GM18861 (cell line): ENCODE results near the gene LZTFL1.
"Not testable (repeated sequence)": the region's sequence is repeated elsewhere in the genome, so short reads cannot be mapped to it uniquely, and the experiment has no call there.

Source experiments
- ATAC-seq: cut with Tn5 transposase; IDR thresholded peaks from one replicate; pipeline ENCODE4 v1.9.1; 2021; ENCODE audit not compliant: unreplicated experiment

Gene LZTFL1

DNA sequence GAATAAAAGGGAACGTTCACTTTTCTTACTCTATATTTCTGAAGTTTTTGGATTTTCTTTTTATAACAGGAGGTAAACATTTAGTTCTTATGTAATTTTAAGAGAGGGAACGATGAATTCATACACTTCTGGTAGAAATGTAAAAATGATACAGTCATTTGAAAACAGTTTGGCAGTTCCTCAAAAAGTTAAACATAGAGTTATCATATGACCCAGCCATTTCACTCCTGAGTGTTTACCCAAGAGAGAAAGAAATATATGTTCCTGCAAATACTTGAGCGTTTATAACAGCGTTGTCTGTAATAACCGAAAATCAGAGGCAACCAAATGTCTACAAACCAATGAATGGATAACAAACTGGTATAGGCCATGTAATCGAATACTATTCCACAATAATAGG lies 23.6 kb upstream of the LZTFL1 start:
- no peak for ATAC-seq

DNA sequence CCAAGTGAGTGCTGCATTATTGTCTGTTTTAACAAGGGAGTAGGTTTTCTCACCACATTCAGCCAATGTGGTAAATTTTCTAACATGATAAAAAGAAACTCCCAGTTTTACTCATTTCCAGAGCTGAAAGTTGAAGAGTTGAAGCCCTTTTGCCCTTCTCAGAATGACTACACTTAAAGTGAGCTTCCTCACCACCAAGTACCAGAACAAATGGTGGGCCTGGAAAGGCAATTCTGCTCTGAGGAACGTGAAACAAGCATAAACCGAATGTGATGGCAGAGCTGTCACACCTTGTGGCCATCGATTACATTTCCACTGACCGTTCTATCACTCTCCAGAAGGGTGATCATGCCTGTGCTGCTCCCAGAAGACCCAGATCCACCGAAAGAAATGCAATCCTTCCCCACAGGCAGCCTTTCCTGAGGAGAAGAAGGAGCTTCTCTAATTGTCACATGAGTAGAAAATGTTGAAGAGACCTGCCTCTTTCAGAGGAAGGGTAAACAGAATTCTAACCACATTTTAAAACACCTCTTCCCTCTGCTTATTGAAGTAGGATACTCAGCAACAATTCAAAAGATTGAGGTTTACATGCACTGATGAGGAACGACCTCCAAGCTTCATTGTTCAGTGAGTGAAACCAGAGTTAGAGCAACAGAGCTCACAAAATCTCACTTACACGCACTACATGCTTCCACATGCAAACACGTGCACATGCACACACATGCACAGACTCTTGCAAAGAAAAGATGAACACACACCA lies 23.0 kb upstream of the LZTFL1 start:
- ATAC-seq: peak; percentile 68

DNA sequence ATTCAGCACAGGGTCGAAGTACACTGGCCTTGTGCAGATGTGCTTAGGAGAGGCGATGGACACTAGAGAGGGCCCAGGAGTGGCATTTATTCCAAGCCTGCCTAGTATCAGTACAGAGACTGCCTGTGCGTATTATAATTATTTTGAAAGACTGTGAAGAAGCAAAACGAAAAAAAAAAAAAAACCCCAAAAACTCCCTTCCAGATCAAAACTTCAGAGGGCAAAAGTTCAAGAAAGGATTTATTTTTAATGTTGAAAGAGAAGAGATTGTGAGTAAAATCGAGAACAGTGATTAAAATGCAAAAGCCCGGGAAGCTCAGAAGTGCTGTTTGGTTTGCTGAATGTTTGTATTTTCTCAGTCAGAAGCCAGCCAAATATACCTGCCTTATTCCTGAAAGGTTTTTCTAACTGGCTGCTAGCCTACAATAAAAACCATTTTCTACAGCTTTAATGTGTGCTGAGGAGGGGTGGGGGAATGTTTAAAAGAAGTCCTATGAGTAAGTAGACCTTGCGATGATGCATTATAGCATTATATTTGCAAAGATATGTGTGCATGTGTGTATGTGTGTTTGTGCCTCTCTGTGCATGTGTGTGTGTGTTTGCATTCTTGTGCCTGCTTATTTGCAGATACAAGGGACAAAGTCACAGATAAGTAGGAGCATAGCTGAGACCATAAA lies 19.3 kb upstream of the LZTFL1 start:
- ATAC-seq: no peak

DNA sequence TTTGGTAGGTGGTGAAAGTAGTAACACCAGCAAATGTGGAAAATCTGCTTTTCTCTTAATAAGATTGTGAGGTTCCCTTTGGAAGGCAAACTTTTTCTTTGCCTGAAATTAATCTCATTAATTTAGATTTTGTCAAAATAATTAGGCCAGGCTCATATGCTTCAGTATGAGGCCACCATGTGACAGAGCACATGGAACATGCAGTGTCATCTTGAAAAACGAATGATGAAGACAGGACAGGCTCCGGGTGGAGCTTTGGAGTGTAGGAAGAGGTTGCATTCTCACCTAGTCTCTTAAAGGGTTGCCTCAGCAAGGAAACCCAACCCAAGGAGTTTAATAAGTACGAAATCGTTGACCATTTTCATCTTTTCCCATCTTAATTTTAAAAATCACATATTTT lies 18.6 kb upstream of the LZTFL1 start:
- ATAC-seq: no peak

DNA sequence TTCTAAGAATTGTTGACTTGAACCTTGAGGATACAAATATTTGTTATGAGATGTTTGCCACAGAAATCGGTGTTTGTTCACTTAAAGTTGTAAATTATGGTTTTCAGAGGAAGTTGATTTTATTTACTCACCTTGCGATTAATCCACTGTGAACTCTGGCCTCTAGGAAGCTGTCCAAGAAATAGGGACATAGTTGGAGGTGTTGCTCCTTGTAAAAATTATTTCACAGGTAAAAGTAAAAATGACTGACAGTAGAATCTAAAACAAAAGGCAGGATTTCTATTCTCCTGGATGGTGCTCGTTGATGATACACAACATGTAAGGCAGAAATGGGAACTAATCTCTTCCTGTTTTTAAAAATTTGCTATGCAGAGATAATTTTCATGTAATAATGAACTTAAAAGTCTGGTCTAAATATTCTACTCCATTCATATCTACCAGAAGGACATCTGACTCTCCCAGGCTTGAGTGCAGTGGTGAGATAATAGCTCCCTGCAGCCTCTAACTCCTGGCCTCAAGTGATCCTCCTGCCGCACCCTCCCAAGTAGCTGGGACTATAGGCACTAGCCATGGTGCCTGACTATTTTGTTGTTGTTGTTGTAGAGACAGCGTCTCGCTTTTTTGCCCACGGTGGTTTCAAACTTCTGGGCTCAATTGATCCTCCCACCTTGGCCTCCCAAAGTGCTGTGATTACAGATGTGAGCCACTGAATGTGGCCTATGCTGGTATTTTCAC lies 17.1 kb upstream of the LZTFL1 start:
- ATAC-seq: no peak

DNA sequence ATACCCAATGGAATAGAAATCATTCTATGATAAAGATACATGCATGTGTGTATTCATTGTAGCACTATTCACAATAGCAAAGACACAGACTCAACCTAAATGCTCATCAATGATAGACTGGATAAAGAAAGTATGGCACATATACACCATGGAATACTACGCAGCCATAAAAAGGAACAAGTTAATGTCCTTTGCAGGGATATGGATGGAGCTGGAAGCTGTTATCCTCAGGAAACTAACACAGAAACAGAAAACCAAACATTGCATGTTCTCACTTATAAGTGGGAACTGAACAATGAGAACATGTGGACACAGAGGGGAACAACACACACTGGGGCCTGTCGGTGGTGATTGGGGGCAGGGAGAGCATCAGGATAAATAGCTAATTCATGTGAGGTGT lies 15.1 kb upstream of the LZTFL1 start:
- not testable (repeated sequence) for ATAC-seq

DNA sequence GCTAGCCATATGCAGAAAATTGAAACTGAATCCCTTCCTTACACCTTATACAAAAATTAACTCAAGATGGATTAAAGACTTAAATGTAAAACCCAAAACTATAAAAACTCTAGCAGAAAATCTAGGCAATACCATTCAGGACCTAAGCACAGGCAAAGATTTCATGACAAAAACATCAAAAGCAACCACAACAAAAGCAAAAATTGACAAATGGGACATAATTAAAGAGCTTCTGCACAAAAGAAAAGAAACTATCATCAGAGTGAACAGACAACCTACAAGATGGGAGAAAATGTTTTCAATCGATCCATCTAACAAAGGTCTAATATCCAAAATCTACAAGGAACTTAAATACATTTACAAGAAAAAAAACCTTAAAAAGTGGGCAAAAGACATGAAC lies 14.4 kb upstream of the LZTFL1 start:
- ATAC-seq: not testable (repeated sequence)

DNA sequence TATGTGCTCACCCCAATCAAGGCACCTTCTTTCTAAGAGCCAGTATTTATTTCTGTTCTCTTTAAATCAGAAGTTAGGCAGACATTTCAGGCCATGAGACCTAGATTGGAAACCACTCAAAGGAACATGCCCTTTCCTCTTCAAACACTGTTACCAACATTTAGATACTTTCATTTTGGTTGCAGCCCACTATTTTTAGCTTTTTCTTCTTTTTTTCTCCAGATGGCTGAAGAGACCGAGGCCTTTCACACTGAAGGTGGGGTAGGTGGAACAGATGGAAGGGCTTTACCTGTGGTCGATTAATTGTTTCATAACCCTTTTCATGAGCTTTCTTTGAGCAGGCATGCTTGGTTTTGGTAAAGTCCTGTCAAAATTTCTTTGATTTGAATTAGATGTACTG lies 10.9 kb upstream of the LZTFL1 start:
- no peak for ATAC-seq

DNA sequence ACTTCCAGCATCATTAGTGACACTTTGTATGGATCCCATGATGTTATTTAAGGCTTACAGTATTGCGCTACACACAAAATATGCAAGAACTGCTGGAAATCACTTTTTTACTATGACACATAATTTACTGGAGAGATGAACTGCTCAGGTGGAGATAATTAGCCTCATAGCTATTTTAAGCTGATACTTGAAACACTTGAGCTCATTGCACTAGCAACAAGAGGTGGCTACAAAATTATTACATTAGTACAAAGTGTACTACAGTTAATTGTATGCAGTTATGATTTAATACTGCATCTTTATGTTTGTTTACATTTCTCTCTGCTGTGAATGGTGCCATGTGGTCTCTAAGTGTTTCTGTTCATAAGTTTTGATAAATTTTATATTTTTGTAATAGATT lies 6.5 kb upstream of the LZTFL1 start:
- ATAC-seq: no peak

DNA sequence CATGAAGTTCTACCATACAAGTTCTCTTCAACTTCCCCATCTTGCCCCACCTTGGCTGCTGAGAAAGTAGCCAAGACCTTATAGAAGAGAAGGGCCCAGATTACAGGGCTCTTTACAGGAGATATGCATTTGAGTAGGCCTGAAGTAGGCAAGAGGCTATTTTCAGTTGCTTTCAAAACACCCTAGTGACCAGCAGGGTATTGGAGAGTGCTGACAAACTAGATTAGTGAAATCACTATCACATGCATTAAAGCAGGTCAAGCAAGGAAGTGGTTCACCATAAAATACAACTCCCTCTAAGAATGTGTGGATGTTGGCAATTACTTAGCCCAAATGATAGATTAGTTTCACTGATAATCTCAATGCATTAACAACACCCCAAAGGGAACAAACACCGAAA lies 2.7 kb upstream of the LZTFL1 start:
- ATAC-seq: no peak

DNA sequence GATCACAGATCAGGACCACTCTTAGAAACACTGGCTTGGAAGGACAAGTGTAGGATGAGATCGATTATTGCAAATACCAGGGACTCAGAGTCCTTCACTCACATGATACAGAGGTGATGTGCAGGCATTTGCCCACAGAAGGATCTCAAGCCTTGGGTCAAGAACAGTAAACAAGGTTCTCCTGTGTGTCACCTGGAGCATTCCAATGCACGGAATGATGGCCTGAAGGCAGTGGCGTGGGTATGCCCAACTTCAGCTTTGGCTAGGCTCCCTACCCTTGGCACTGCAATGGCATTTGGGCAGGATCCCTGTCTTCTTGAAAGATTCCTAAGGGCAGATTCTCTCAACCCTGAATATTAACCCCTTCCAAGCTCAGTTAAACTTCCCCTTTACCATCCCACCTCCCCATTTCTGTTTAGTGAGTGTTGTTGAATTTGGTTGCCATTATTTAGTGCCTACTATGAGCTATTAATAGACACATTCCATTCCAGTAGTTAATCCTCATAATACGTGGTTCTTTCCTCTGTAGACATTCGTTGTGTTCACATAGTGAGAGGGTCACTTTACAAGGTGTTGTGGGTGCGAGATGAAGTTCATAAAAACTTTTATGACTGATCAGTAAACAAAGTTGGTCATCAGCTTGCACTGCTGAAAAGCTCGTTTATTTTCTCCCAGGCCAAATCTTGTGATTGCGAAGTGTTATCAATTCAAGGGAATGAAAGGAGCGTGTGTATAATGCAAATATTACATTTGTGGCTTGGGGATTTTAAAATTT lies 1.1 kb upstream of the LZTFL1 start:
- ATAC-seq: no peak

DNA sequence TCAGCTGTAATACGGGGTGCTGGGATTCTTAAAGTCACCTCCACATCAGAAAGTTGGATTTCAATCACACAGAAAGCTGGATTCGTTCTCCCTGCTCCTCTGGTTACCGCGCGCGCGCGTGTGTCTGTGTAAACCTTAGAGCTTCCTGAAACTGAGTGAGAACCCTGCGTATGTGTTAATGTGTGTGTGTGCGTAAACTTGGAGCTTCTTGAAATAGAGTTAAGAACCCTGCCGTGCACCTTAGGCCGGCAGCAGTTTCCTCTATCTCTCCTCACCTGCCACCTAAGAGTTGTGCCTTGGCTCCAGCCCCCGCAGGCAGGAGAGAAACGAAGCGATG lies 531 bp downstream of the LZTFL1 start:
- no peak for ATAC-seq

DNA sequence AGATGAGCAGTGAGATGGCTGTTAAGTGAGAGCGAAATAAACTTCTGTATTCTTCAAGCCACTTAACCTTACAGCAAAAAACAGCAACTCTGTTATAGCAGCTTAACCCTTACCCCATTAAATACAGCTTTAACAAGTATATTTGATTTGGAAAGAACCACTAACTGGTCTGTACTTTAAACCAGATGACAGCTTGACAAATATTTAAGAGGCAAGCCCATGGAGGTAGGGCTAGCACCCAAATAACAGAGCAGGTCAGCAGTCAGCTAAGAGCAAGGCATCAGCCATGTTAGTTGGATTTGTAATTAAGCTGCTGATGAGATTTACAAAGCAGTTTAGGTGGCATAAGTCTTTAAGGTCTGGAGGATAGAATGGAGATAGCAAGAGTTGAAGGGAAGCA lies 3.5 kb downstream of the LZTFL1 start:
- ATAC-seq: no peak

DNA sequence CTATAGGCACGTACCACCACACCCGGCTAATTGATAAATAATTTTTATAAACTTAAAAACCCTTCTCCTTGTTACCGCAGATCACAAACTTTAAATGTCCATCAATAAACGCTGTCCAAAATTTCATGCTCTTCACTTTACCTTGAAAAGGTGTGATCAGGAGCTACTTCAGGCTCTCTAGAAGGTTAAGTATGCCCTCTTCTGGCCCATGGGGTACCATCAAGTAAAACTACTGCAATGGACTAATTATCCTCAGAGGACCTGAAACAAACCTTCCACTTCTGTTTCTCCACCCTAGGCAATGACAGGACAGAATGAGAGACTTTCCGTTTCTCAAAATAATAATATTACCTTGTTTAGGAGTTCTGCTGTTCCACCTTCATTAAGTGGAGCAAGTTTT lies 9.2 kb downstream of the LZTFL1 start:
- no peak for ATAC-seq

DNA sequence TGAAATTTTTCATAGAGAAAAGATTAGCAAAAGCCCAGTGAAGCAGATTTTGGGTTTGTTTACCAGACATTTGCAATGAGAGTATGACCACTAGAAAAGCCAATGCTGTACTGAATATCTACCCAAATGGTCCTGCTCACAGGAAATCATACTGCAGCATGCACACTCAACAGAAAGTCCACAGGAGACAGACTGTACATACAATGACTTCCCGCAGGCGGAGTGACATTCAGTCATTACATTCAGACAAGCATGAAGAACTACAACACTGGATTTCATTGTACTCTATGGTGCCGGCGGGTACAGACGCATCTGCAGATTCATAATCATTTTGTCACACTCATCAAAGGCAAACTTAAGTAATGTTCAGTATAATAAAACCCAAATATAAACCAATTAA lies 11.8 kb downstream of the LZTFL1 start:
- ATAC-seq: no peak

DNA sequence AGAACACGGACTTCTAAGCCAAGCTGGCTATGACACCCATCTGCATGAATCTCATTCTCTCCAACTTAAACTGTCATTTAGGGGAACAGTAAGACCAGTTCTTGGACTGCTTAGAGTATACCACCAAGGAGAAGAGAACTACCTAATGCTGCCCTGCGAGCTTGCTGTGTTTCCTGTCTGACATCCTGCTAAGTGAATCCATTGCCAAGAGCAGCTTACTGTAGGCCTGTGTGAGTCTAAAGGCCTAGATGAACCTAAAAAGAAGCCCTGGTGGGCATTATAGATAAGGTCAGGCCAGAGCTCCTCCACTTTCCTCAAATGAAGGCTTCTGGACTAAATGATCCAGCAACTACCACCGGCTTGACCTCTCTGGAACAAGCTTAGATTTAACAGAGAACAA lies 15.0 kb downstream of the LZTFL1 start:
- no peak for ATAC-seq

DNA sequence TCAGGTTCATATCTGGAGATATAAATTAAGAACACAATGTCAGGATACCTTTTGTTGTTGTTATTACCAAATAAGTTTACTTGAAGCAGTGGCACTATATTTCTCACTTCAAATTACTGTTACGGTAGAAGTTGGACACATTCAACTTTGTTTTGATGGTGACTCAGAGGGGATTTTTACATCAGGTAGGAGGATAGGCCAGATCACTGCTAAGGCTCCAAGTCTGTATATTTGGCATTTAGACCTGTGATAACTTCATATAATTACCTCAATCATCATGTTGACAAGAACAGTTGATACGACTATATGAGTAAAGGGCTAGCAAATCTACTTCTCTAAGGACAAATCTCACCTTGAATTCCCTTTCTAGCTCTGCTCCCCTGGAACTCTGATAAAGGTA lies 15.6 kb downstream of the LZTFL1 start:
- no peak for ATAC-seq

DNA sequence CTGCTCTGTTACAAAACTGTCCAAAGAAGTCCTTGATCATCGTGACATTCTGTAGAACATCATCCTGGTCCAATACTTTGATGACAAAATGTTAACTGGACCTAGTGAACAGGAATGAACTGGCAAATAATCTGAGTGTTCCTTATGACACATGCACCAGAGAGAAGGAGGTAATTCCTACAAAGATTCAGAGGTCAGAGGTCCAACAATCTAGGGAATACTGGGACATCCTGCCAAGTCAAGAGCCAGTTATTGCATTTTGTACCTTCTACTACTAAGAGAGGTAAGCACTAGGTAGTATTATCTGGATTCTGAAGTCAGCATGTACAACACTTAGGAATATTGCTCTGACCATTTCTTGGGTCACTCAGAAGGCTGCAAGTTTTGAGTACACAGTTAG lies 20.8 kb downstream of the LZTFL1 start:
- no peak for ATAC-seq

DNA sequence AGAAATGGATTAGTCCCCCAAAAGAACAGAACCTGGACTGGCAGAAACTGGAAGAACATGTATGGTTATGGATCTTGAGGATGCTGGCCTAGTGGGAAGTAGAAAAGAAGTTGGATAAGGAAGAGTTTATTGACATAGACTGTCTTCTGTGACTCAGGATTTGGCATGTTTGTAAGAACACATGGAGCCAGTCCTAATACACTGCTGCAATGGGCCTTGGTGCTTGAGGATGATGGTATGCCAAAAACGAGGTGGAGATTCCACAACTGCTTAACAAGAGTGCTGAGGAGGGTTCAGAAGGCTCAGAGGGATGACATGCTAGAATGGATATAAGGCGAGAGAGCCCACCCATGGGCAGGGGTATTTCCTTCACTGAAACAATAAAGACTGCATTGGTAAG lies 22.4 kb downstream of the LZTFL1 start:
- ATAC-seq: no peak

DNA sequence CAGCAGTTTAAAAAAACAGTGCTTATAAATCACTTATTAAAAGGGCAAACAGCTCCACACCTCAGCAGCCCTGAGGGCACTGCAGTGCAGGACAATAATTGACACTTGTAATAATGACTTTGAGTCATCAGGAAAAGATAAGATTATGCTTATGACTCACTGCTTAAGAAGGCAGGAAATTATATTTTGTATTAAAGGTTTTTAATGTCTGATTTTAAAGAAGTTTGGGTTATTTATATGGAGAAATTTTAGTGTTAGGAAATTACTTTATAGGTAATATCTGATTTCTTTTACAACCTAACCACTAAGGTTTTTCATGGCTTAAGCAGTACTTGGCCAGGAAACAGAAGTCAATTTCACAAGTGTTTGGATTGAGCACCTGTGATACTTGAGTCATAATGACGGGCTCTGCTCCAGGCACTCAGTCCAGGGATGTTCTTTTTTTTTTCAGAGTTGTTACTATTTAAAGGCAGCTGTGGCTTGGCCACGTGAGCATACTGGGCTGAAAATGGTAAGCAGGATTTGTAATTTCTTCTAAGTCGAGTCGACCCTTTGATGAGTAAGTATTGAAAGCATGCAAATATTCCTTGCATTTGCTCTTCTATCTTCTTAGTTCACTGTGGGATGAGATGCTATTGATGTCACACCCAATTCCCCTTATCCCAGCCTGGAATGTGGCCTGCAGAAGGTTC lies 23.9 kb downstream of the LZTFL1 start:
- no peak for ATAC-seq

DNA sequence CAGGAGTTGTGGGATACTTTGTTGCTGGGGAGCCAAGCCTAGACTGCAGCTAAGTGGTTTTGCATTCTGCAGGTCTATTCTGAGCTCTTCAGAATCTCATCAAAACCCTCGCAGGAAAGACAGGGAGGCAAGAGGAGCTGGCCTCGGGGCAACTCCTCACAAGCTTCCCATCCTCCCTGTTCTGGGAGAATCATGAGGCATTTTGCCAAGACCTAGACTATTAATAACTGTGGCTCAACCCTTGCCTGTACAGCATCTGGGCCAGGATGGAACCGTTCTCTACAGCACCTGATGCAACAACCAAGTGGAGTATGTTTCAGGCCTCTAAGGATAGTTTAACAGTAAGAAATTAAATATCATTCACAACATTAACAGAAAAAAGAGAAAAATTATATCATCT lies 25.4 kb downstream of the LZTFL1 start:
- no peak for ATAC-seq
